A549 treated with DMSO at 1 μM for 4 hours (cell line): ENCODE measurements around the gene HTR2A. TPM values are rescaled to one million over a fixed set of nuclear protein-coding genes. Genes with fewer than 3 reads are reported as not detected.

Experiments
- total RNA-seq: library from RNA; stranded (reverse); fragments of 200-300 nt; extraction: Qiagen RNA extraction; gene quantifications from 5 replicates; pipeline ENCODE4 v1.2.3, GENCODE V29; 2022; ENCODE audit warnings: low read depth

HTR2A gene
- not detected in 5 replicates for total RNA-seq

GRCh38 chr13:46896341-46897137 lies at the start of gene HTR2A:
HTR2A (minus strand) TSS chr13:46897053; CDS start chr13:46895906, 1,147 bp downstream.

GRCh38 chr13:46796515-46797474 lies 100.1 kb downstream of the HTR2A start, which contains the start of gene ESD:
ESD (minus strand) TSS chr13:46797161; CDS start chr13:46791413, 5,748 bp downstream.

Other genes with a start within 250 kb of the HTR2A start
- 81.0 to 92.4 TPM (median 90.1 TPM) in 5 replicates for gene ESD, start 99.9 kb downstream of the HTR2A start, total RNA-seq